ENCODE measurements around the gene RFX7. TPM values are rescaled to one million over a fixed set of nuclear protein-coding genes. Genes with fewer than 3 reads are reported as not detected.

The RFX7 gene
- total RNA-seq, 1 donor from 2014 or later: 39.2 TPM

- peaks cover 10% of the 10 kb centered on the region for H3K4me1 Mint-ChIP-seq (ENCODE audit: unreplicated experiment)
- no peak for TF ChIP-seq CTCF (conservative IDR thresholded peaks at IDR 0.05)
- H3K4me3 Mint-ChIP-seq: no peak overlapping the region
- H3K36me3 Mint-ChIP-seq: peaks cover 6% of the 10 kb centered on the region
- H3K27me3 Mint-ChIP-seq: no peaks in the 10 kb centered on the region
- H3K9me3 Mint-ChIP-seq: no peaks in the 10 kb centered on the region
- DNase-seq (ENCODE audit: extremely low spot score, unreplicated experiment): no peak
- no peak overlapping the region for H3K27ac Mint-ChIP-seq
Observed at GRCh38 chr15:56185980-56186379, 57.7 kb downstream of the RFX7 start.

GRCh38 chr15:56184516-56184915 is 59.2 kb downstream of the RFX7 start:
- TF ChIP-seq CTCF (conservative IDR thresholded peaks at IDR 0.05): no peak
- no peak for DNase-seq (ENCODE audit: extremely low spot score, unreplicated experiment)
- H3K27ac Mint-ChIP-seq: no peak overlapping the region

GRCh38 chr15:56180851-56181250 is 62.8 kb downstream of the RFX7 start:
- Mint-ChIP-seq H3K27ac (no peak overlapping the region), H3K4me3 (no peak overlapping the region), H3K36me3 (peaks cover 7% of the 10 kb centered on the region), H3K4me1 (ENCODE audit: unreplicated experiment) (peaks cover 5% of the 10 kb centered on the region), H3K27me3 (no peaks in the 10 kb centered on the region), H3K9me3 (no peaks in the 10 kb centered on the region)
- DNase-seq (ENCODE audit: extremely low spot score, unreplicated experiment): no peak
- TF ChIP-seq CTCF (conservative IDR thresholded peaks at IDR 0.05): no peak

More at GRCh38 chr15:56184516-56184915, 59.2 kb downstream of the RFX7 start:
- Mint-ChIP-seq H3K4me1 (ENCODE audit: unreplicated experiment) (peaks cover 10% of the 10 kb centered on the region), H3K36me3 (peaks cover 6% of the 10 kb centered on the region), H3K9me3 (no peaks in the 10 kb centered on the region), H3K4me3 (no peak overlapping the region), H3K27me3 (no peaks in the 10 kb centered on the region)

DNA sequence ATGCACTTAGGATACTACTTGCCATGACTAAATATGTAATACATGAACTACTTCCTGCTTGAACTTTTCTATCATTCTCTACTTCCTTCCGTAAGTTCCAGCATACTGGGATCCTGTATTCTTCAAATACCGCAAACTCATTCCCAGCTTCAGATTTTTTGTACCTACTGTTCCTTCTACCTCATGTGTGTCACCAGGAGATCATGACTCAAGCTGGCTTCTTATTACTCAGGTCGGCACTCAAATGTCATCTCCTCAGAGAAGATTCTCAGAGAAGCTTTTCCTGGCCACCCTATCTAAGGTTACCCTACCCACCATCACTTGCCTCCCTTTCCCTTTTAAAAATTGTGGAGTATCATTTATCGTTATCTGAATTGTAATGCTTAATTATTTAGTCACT is 66.7 kb downstream of the RFX7 start:
- Mint-ChIP-seq H3K36me3 (peaks cover 16% of the 10 kb centered on the region), H3K9me3 (peaks cover 4% of the 10 kb centered on the region), H3K4me1 (ENCODE audit: unreplicated experiment) (peaks cover 5% of the 10 kb centered on the region), H3K27ac (no peak overlapping the region), H3K27me3 (no peaks in the 10 kb centered on the region), H3K4me3 (no peak overlapping the region)
- no peak for DNase-seq (ENCODE audit: extremely low spot score, unreplicated experiment)
- no peak for TF ChIP-seq CTCF (conservative IDR thresholded peaks at IDR 0.05)

DNA sequence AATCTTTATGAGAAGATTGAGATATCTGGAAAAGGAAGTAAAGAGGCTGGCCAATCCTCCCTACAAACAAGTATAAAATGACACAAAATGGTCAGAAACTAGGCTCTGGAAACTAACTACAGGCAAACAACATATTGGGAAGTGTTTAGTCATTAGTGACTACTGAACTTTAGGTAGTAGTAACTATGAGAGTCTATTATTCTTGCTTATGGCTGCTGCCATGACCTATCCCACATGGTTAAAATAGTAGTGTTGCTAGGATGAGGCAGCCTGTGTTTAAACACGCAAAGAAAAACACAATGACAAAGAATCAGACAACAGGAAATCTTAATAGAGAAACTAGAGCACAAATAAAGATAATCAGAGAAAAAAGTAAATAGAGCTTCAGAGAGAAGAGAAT is 67.9 kb downstream of the RFX7 start:
- Mint-ChIP-seq H3K36me3 (peaks cover 27% of the 10 kb centered on the region), H3K27ac (no peak overlapping the region), H3K4me3 (no peak overlapping the region), H3K27me3 (no peaks in the 10 kb centered on the region), H3K9me3 (peaks cover 12% of the 10 kb centered on the region), H3K4me1 (ENCODE audit: unreplicated experiment) (peaks cover 5% of the 10 kb centered on the region)
- TF ChIP-seq CTCF (conservative IDR thresholded peaks at IDR 0.05): no peak
- no peak for DNase-seq (ENCODE audit: extremely low spot score, unreplicated experiment)

DNA sequence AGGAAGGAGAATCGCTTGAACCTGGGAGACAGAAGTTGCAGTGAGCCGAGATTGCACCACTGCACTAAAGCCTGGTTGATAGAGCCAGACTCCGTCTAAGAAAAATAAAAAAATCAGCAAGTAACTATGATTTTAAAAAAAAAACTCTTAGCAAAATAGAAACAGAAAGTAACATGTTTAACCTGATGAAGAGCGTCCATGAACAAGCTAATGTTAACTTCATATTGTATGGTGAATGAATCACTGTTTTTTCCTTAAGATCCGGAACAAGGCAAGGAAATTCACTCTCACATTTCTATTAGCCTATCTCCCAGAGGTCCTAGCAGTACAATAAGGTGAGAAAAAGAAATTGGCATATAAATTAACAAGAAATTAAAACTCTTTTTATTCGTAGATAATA is 69.0 kb downstream of the RFX7 start:
- Mint-ChIP-seq H3K9me3 (peaks cover 14% of the 10 kb centered on the region), H3K4me1 (ENCODE audit: unreplicated experiment) (peaks cover 5% of the 10 kb centered on the region), H3K36me3 (peaks cover 36% of the 10 kb centered on the region), H3K4me3 (no peak overlapping the region), H3K27me3 (no peaks in the 10 kb centered on the region), H3K27ac (no peak overlapping the region)
- no peak for DNase-seq (ENCODE audit: extremely low spot score, unreplicated experiment)
- no peak for TF ChIP-seq CTCF (conservative IDR thresholded peaks at IDR 0.05)

Measured in type B pancreatic cell (in vitro differentiated cells).